ENCODE measurements around the gene MAN1B1. TPM values are rescaled to one million over a fixed set of nuclear protein-coding genes. Genes with fewer than 3 reads are reported as not detected.
A peak's percentile ranks its signal among the peaks of the same experiment; 100 is the strongest.

Gene MAN1B1
- total and polyA plus RNA-seq, 2 of the 4 experiments (the other 2 are of a cell fraction) = 28.7 to 55.1 TPM

DNA sequence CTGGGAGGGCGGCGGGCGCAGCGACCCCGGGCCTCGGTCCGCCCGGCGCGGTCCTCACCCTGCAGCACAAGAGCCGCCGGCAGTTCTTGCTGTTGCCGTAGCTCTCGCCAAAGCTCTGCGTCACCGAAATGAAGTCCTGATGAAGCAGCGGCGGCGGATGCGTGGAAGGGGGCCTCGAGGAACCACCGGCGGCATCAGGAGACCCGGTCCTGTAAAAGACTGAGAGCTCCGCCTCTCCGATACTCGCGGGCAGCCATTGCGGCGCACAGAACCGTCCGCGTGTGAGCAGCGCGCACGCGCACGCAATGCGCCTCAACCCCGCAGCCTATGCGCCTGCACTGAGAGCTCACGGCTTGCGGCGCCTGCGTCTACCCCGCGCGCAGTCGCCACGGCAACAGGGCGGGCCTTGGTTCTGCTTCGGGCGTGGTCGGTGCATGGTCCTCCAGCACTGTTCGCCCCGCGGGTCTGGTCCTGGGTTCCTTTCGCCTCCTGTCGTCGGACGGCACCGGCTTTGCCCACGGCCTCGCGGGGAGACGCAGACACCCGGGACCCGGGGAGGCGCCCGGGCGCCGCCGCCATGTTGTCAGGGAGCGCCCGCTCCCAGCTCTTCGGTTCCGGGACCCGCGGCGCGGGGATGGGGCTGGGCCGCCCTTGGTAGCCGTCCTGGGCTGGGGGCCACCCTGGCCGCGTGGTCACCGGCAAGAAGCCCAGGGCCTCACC is 42.8 kb downstream of the MAN1B1 start (continued):
- TF ChIP-seq, protein P1, sequence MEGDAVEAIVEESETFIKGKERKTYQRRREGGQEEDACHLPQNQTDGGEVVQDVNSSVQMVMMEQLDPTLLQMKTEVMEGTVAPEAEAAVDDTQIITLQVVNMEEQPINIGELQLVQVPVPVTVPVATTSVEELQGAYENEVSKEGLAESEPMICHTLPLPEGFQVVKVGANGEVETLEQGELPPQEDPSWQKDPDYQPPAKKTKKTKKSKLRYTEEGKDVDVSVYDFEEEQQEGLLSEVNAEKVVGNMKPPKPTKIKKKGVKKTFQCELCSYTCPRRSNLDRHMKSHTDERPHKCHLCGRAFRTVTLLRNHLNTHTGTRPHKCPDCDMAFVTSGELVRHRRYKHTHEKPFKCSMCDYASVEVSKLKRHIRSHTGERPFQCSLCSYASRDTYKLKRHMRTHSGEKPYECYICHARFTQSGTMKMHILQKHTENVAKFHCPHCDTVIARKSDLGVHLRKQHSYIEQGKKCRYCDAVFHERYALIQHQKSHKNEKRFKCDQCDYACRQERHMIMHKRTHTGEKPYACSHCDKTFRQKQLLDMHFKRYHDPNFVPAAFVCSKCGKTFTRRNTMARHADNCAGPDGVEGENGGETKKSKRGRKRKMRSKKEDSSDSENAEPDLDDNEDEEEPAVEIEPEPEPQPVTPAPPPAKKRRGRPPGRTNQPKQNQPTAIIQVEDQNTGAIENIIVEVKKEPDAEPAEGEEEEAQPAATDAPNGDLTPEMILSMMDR (conservative IDR thresholded peaks at IDR 0.05; ENCODE audit: low read depth, low read length) = peak; percentile 29; the same call in 1 of the 2 replicates
